Activated CD8-positive, alpha-beta memory T cell treated with anti-CD3 and anti-CD28 coated beads, Interleukin-2, amount 50 U/mL, for 4 hours (primary cell): Measurements from ENCODE around the gene ECPAS.
"Not testable (repeated sequence)": the region's sequence is repeated elsewhere in the genome, so short reads cannot be mapped to it uniquely, and the experiment has no call there.

Source experiments
- DNase-seq: peaks from one replicate; pipeline ENCODE4 v3.0.0-alpha.2; 2020

The ECPAS gene

GRCh38 chr9:111407813-111408212 lies 76.4 kb downstream of the ECPAS start:
- no peak for DNase-seq

GRCh38 chr9:111405701-111406100 lies 78.5 kb downstream of the ECPAS start:
- no peak for DNase-seq

- not testable (repeated sequence) for DNase-seq
These were observed 82.7 kb downstream of the ECPAS start for GRCh38 chr9:111401486-111401885.

GRCh38 chr9:111400564-111400898 lies 83.7 kb downstream of the ECPAS start:
- DNase-seq = no peak

- DNase-seq = no peak
These were observed 84.2 kb downstream of the ECPAS start for GRCh38 chr9:111399772-111400563.

- DNase-seq = no peak
These were observed 84.9 kb downstream of the ECPAS start for GRCh38 chr9:111399211-111399739.

GRCh38 chr9:111393971-111394370 lies 90.2 kb downstream of the ECPAS start:
- no peak for DNase-seq

GRCh38 chr9:111389406-111389805 lies 94.8 kb downstream of the ECPAS start:
- no peak for DNase-seq

GRCh38 chr9:111386386-111386785 lies 97.8 kb downstream of the ECPAS start:
- DNase-seq = no peak

GRCh38 chr9:111381006-111381405 lies 103.2 kb downstream of the ECPAS start:
- no peak for DNase-seq

- DNase-seq = no peak
These were observed 108.2 kb downstream of the ECPAS start for GRCh38 chr9:111375817-111376564.

GRCh38 chr9:111375062-111375461 lies 109.1 kb downstream of the ECPAS start:
- no peak for DNase-seq

- DNase-seq = no peak
These were observed 111.9 kb downstream of the ECPAS start for GRCh38 chr9:111372297-111372696.

- DNase-seq = no peak
These were observed 117.2 kb downstream of the ECPAS start for GRCh38 chr9:111366978-111367377.

- DNase-seq = no peak
These were observed 121.7 kb downstream of the ECPAS start for GRCh38 chr9:111362526-111362925.

GRCh38 chr9:111360881-111361280 lies 123.3 kb downstream of the ECPAS start:
- no peak for DNase-seq

- no peak for DNase-seq
These were observed 127.5 kb downstream of the ECPAS start for GRCh38 chr9:111356481-111357244.

GRCh38 chr9:111352545-111352944 lies 131.6 kb downstream of the ECPAS start:
- no peak for DNase-seq

GRCh38 chr9:111350556-111350955 lies 133.6 kb downstream of the ECPAS start:
- DNase-seq = no peak

- no peak for DNase-seq
These were observed 134.4 kb downstream of the ECPAS start for GRCh38 chr9:111349766-111350165.

GRCh38 chr9:111348821-111349271 lies 135.3 kb downstream of the ECPAS start:
- DNase-seq = no peak

- not testable (repeated sequence) for DNase-seq
These were observed 149.8 kb downstream of the ECPAS start for GRCh38 chr9:111334318-111334863.

- DNase-seq = no peak
These were observed 154.1 kb downstream of the ECPAS start, which contains the start of gene OR2K2 for GRCh38 chr9:111330124-111330523. OR2K2 (minus strand) TSS chr9:111330224; CDS start chr9:111328433, 1,791 bp downstream.
